ENCODE measurements around the gene CST3.

Gene CST3

GRCh38 chr20:23613676-23614075 lies 24.1 kb downstream of the CST3 start:
- TF ChIP-seq CTCF (IDR thresholded peaks at IDR 0.05; ENCODE audit: low read depth, low read length), result no peak

GRCh38 chr20:23612396-23612795 lies 25.4 kb downstream of the CST3 start:
- H3K4me3 ChIP-seq (ENCODE audit: low read depth, low read length), result no peak overlapping the region
- no peak for TF ChIP-seq CTCF (IDR thresholded peaks at IDR 0.05; ENCODE audit: low read depth, low read length)

More at GRCh38 chr20:23613676-23614075, 24.1 kb downstream of the CST3 start:
- no peak overlapping the region for H3K4me3 ChIP-seq (ENCODE audit: low read depth, low read length)

- H3K4me3 ChIP-seq (ENCODE audit: low read depth, low read length), result no peak overlapping the region
- no peak for TF ChIP-seq CTCF (IDR thresholded peaks at IDR 0.05; ENCODE audit: low read depth, low read length)
Observed at GRCh38 chr20:23609486-23610109, 28.2 kb downstream of the CST3 start.

- TF ChIP-seq CTCF (IDR thresholded peaks at IDR 0.05; ENCODE audit: low read depth, low read length), result no peak
- H3K4me3 ChIP-seq (ENCODE audit: low read depth, low read length), result no peak overlapping the region
Observed at GRCh38 chr20:23608251-23608846, 29.4 kb downstream of the CST3 start.

- H3K4me3 ChIP-seq (ENCODE audit: low read depth, low read length), result no peak overlapping the region
- no peak for TF ChIP-seq CTCF (IDR thresholded peaks at IDR 0.05; ENCODE audit: low read depth, low read length)
Observed at GRCh38 chr20:23607497-23608245, 30.1 kb downstream of the CST3 start.

GRCh38 chr20:23606652-23607049 lies 31.1 kb downstream of the CST3 start:
- peak; percentile 97 for TF ChIP-seq CTCF (IDR thresholded peaks at IDR 0.05; ENCODE audit: low read depth, low read length)
- H3K4me3 ChIP-seq (ENCODE audit: low read depth, low read length), result no peak overlapping the region
